ENCODE results near the gene NPIPA7.
"Not testable (repeated sequence)": the region's sequence is repeated elsewhere in the genome, so short reads cannot be mapped to it uniquely, and the experiment has no call there.

DNA sequence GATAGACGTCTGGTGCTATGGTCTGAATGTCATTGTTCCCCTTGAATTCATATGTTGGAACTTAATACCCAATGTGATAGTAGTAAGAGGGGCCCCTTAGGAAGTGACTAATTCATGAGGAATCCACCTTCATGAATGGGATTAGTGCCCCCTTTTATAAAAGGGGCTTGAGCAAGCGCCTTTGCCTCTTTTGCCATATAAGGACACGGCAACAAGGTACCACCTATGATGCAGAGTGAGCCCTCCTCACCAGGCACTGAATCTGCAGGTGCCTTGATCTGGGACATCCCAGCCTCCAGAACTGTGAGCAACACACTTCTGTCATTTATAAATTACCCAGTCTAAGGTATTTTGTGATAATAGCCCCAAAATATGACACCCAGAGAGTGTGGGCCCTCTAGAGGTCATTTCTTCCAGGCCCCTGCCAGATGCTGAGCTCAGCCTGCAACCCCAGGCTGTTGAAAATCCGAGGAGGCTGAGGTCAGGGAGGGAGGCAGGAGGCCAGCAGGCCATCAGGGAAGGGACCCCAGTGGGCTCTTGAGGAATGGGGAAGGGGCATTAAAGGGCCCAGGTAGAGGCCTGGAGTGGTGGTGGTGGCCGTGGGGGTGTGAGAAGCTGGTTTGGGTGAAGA is 39.1 kb downstream of the NPIPA7 start:
- TF ChIP-seq RAD21 (IDR thresholded peaks at IDR 0.05); JUND (IDR thresholded peaks at IDR 0.05); TAF1 (conservative IDR thresholded peaks at IDR 0.05): not testable (repeated sequence)
- TF ChIP-seq, protein P1, sequence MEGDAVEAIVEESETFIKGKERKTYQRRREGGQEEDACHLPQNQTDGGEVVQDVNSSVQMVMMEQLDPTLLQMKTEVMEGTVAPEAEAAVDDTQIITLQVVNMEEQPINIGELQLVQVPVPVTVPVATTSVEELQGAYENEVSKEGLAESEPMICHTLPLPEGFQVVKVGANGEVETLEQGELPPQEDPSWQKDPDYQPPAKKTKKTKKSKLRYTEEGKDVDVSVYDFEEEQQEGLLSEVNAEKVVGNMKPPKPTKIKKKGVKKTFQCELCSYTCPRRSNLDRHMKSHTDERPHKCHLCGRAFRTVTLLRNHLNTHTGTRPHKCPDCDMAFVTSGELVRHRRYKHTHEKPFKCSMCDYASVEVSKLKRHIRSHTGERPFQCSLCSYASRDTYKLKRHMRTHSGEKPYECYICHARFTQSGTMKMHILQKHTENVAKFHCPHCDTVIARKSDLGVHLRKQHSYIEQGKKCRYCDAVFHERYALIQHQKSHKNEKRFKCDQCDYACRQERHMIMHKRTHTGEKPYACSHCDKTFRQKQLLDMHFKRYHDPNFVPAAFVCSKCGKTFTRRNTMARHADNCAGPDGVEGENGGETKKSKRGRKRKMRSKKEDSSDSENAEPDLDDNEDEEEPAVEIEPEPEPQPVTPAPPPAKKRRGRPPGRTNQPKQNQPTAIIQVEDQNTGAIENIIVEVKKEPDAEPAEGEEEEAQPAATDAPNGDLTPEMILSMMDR (IDR thresholded peaks at IDR 0.05; ENCODE audit: low read depth, low read length, missing input control): not testable (repeated sequence)
